HG03159 (cell line): Measurements from ENCODE around the gene CCDC78.

ENCODE experiments used
- ATAC-seq: cut with Tn5 transposase; IDR thresholded peaks from one replicate; pipeline ENCODE4 v1.9.1; 2021; ENCODE audit warnings: mild to moderate bottlenecking, moderate library complexity; ENCODE audit not compliant: unreplicated experiment

CCDC78 gene

GRCh38 chr16:726438-727290 lies at the start of gene CCDC78, which contains the start of gene HAGHL:
Gene CCDC78, minus strand, starts transcription at chr16:726443. Its CDS starts 76 bp downstream, at chr16:726367.
Gene HAGHL, plus strand, starts transcription at chr16:727106. Its CDS starts 404 bp downstream, at chr16:727510.
- ATAC-seq = no peak

GRCh38 chr16:775236-775796 lies 49.1 kb upstream of the CCDC78 start:
- no peak for ATAC-seq

DNA sequence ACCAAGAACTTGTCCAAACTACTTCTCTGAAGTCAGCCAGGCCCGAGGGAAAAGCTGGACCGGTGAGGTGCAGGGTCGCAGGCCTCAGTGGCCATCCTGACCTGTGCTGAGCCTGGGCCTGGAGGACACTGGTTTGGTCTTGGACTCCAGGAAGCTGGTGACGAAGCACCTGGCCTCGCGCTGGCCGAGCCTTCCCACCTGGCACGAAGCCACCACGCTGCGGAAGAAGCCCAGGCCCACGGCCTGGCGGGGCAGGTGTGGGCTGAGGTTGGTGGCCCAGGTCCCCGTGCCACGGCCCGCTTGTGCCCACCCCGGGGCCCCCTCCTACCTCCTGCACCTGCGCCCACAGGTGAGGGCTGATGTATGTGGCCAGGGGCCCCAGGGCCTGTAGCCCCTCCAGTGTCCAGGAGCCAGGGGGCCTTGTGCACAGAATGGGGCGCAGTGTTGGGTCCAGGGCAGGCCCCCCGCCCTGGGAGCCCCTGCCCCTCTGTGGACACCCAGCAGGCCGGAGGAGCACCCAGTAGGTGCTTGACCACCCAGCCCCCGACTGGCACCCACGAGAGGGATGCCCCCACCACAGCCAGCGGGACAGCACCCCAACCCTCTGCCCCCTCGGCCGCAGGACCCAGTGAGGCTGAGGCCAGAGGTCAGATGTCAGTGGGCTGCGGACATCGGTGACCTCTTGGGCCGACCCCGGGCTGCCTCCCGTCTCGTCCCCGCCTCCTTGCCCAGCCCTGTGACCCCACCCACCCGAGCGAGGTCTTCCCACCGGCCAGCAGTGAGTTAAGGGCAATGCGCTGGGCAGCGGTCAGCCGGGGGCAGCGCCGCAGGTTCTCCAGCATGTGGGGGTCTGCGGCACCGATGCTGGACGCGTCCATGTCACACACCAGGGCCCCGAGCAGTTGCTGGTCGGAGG lies 48.1 kb upstream of the CCDC78 start:
- ATAC-seq = no peak

DNA sequence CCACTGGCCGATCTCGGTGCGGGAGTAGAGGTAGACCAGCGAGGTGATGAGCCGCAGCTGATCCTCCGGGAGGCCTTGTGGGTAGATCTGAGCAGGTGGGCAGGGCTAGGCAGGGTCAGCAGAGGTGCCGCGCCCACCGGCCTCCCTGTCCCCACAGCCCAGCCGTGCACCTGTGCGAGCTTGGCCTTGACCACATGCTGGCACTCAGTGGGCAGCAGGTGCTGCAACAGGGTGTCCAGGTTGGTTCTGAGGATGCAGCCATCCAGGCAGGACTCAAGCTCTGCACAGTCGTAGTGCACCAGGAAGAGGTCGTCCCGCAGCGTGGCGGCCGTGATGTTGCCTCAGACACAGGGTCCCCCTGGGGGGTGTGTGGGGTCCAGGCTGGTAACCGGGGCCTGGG lies 46.7 kb upstream of the CCDC78 start:
- no peak for ATAC-seq

- ATAC-seq = no peak
Observed at GRCh38 chr16:770411-770810, 44.2 kb upstream of the CCDC78 start.

DNA sequence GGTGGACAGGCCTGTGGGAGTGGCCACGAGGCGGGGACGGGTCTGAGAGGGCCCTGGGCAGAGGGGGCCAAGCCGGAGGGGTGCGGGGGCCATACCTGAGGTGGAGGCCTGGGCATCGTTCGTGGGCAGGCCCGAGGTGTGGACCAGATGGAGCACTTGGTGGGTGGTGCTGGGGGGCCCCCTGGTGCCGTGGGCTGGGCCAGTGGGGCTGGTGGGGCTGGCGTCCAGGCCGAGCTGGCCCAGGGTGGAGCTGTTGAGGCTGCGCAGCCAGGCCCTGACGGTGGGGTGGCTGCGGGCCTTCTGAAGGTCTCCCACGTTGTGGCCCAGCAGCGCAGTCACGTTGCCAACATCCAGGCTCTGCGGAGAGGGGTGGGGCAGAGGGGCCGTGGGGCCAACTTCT lies 43.7 kb upstream of the CCDC78 start:
- ATAC-seq = no peak

DNA sequence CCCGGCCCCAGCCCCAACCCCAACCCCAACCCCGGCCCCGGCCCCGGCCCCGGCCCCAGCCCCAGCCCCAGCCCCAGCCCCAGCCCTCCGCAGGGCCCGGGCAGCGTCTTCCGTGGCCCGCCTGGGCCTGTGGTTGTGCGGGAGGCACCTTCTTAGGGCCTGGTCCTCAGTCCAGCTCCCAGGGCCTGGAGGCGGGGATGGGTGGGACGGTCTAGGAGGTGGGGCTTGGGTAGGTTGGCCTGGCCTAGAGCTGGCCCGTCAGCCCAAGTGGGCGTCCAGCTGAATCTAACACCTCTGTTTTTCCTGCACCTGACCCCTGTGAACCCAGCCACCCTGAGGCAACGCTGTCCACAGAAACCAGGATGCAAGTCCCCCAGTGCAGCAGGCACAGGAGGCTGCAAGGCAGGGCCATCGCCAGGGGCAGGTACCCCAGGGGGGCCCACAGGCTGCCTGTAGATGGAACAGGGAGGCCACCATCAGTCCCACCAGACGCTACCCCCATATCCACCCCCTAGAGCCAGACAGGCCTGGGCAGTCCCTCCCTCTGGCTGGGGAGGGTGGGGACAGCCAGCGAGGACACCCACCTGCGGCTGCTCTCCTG lies 43.0 kb upstream of the CCDC78 start:
- ATAC-seq = no peak

- no peak for ATAC-seq
Observed at GRCh38 chr16:768428-768827, 42.2 kb upstream of the CCDC78 start.

GRCh38 chr16:767743-768235 lies 41.5 kb upstream of the CCDC78 start:
- no peak for ATAC-seq

- ATAC-seq = no peak
Observed at GRCh38 chr16:766820-767640, 40.8 kb upstream of the CCDC78 start.

DNA sequence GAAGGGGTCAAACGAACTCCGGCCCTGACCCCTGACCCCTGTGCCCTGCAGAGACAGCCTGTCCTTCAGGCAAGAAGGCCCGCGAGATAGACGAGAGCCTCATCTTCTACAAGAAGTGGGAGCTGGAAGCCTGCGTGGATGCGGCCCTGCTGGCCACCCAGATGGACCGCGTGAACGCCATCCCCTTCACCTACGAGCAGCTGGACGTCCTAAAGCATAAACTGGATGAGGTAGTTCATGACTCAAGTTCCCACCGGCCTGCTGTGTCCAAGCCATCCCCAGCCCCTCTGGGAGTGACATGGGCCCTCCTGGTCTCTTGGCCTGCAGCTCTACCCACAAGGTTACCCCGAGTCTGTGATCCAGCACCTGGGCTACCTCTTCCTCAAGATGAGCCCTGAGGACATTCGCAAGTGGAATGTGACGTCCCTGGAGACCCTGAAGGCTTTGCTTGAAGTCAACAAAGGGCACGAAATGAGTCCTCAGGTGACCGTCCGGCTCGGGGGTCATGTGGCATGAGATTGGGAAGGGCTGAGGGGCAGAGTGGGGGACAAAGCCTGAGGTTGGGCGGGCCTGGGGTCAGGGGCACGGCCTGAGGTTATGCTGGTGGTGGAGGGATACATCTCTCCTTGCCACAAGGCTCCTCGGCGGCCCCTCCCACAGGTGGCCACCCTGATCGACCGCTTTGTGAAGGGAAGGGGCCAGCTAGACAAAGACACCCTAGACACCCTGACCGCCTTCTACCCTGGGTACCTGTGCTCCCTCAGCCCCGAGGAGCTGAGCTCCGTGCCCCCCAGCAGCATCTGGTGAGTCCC lies 40.0 kb upstream of the CCDC78 start:
- no peak for ATAC-seq

- ATAC-seq = no peak
Observed at GRCh38 chr16:765488-765865, 39.2 kb upstream of the CCDC78 start.

DNA sequence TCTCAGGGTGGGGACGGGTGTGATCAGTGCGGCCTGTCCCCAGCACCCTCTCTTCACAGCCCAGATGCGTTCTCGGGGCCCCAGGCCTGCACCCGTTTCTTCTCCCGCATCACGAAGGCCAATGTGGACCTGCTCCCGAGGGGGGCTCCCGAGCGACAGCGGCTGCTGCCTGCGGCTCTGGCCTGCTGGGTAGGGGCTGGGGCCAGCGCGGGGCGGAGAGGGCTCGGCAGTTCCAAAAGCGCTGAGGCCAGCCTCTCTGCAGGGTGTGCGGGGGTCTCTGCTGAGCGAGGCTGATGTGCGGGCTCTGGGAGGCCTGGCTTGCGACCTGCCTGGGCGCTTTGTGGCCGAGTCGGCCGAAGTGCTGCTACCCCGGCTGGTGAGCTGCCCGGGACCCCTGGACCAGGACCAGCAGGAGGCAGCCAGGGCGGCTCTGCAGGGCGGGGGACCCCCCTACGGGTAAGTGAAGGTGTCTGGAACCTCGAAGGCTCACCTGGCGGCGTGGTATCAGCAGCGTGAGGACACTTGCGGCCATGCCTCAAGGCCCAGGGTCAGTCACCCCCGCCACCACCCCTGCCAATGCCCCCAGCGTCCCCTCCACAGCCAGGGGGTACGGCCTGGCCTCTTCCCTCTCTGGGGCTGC lies 38.7 kb upstream of the CCDC78 start:
- ATAC-seq = no peak

DNA sequence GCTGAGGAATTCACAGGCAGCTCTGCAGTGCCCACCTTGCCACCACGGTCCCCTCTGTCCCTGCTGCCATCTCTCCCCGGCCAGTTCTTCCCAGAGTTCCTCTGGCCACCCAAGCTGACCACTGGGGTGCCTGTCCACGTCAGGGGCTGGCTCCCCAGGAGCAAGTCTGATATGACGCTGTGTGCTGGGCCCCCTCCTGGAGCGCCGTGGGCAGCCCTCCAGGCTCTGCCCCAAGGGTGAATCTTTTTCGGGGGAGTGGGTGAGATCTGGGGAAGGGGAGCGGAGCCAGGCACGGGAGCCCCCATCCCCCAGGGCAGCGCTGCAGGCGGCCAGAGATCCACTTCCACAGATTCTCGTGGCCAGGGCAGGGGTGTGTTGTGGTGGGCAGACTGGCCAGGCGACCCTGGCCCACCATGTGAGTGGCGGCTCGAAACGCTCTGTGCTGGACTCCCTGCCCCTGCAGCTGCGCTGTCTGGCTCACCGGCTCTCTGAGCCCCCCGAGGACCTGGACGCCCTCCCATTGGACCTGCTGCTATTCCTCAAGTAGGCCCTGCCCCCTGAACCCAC lies 38.0 kb upstream of the CCDC78 start:
- no peak for ATAC-seq

- no peak for ATAC-seq
Observed at GRCh38 chr16:763369-764183, 37.3 kb upstream of the CCDC78 start.

GRCh38 chr16:762595-763268 lies 36.5 kb upstream of the CCDC78 start:
- ATAC-seq = no peak
